ENCODE measurements around the gene SHPK.

- TF ChIP-seq POLR2A (IDR thresholded peaks at IDR 0.05; ENCODE audit: low read length) (no peak), GATA1 (IDR thresholded peaks at IDR 0.05; ENCODE audit: low read depth, low read length) (no peak)
Measured at GRCh38 chr17:3621146-3621720, 14.8 kb downstream of the SHPK start.

All from erythroblast (primary cell).